GM21381 (cell line): ENCODE results near the gene SELENOV.

Experiments
- ATAC-seq: cut with Tn5 transposase; IDR thresholded peaks from one replicate; pipeline ENCODE4 v1.9.1; 2021; ENCODE audit warnings: mild to moderate bottlenecking, moderate library complexity; ENCODE audit not compliant: unreplicated experiment

Gene SELENOV

DNA sequence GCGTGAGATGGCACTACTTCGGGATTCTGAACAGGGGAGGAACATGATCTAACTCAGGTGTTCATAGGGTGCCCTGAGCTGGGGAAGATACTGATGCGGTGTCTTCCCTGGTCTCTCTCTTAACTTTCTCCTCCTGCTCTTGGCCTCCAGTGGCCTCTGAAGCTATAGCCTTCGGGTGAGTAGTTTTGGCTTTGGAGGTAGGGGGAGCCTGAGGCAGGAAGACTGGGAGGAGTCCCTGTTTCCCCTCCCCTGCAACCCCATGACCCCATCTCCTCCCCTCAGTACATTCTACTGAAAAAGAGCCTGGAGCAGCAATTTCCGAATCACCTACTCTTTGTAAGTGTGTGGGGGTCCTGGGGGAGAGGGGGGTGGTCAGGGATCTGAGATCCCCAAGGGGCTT is 3.5 kb downstream of the SELENOV start:
- no peak for ATAC-seq

DNA sequence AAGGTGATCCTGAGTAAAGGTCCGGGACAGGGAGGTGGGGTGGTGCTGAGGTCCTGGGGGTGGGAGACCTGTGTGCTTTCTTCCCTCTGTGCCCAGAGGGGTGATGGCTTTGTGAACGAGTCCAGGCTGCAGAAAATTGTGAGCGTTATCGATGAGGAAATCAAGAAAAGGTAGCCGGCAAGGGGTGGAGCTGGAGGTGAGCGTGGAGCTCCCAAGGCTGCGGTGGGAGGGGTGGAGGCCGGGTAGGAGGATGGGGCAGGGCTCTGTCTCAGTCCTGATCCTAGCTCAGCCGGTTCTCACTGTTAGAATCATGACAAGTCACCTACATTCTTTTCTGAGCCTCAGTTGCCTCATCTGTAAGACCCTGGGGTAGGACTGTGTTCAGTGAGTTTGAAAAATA is 4.0 kb downstream of the SELENOV start:
- ATAC-seq = no peak

DNA sequence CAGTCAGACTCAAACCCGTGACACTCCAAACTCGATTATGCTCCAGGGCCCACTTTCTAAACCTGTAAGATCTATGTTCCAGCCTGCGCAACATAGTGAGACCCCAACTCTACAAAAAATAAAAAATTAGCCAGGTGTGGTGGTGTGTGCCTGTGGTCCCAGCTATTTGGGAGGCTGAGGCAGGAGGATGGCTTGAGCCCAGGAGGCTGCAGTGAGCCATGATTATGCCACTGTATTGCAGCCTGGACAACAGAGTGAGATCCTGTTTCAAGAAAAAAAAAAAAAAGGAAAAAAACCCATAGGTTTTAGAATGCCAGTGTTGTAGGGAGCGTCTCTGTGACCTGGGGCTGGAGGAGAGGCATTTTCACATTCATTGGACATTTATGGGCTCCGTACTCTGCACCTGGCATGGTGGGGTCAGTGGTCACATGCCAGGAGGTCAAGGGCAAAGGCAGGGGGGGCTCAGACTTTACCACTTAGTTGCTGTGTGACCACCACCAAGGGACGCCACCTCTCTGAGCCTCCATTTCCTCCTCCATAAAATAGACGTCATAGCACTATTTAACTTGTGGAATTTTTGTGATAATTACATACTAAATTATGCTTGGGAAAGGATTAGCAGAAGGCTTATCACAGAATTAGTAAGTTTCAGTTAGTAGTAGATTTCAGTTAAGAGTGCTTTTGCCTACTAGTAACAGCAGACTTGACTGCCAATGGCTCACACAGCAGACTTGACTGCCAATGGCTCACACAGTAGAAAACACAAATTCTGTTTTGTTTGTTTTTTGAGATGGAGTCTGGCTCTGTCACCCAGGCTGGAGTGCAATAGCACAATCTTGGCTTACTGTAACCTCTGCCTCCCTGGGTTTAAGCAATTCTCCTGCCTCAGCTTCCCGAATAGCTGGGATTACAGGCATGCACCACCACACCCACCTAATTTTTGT is 5.9 kb downstream of the SELENOV start:
- ATAC-seq = no peak

DNA sequence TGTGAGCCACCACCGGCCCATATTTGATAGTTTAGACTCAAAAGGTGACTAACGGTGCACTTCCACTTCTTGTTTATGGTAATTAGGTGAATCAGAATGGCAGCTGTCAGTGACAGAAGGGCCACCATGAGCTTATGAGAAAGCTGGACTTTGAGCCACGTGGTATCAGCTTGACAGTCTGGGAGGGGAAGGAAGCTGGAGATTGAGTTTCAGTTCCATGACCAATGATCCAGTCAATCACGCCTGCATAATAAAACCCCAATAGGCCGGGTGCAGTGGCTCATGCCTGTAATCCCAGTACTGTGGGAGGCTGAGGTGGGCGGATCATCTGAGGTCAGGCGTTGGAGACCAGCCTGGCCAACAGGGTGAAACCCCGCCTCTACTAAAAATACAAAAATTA is 9.6 kb downstream of the SELENOV start:
- no peak for ATAC-seq

GRCh38 chr19:39525205-39525604 is 10.3 kb downstream of the SELENOV start:
- no peak for ATAC-seq

DNA sequence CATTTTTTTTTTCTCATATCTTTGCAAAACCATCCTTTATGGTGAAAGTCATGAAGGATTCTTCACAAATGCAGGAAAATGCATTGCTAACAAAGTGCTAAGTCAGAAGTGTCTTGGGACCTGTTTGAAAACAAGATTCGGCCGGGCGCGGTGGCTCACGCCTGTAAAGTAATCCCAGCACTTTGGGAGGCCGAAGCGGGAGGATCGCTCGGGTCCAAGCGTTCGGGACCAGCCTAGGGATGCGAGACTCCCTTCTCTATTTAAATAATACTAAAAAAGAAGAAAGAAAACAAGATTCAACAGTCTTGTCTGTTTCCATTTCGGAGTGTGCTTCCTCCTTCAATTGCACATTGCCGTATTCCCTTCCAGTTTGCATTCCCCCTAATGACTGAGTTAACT is 16.9 kb downstream of the SELENOV start:
- no peak for ATAC-seq

- peak; percentile 82 for ATAC-seq
Observed at GRCh38 chr19:39532233-39533002, 17.5 kb downstream of the SELENOV start, which contains the start of gene EID2B. Gene EID2B, minus strand, starts transcription at chr19:39532852. Its CDS starts 50 bp downstream, at chr19:39532802.

GRCh38 chr19:39533003-39533512 is 18.1 kb downstream of the SELENOV start:
- no peak for ATAC-seq

DNA sequence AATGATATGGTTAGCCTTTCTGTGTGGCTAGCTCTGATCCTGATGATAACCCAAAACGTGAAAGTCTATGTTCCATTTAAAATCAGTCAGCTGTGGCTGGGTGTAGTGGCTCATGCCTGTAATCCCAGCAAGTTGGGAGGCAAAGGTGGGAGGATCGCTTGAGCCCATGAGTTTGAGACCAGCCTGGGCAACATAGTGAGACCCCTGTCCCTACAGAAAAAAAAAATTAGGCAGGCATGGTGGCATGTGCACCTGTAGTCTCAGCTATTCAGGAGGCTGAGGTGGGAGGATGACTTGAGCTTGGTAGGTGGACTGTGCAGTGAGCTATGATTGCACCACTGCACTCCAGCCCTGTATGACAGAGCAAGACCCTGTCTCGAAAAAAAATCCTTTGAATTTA is 18.9 kb downstream of the SELENOV start:
- ATAC-seq = no peak

- ATAC-seq = no peak
Observed at GRCh38 chr19:39539165-39539517, 24.2 kb downstream of the SELENOV start.

DNA sequence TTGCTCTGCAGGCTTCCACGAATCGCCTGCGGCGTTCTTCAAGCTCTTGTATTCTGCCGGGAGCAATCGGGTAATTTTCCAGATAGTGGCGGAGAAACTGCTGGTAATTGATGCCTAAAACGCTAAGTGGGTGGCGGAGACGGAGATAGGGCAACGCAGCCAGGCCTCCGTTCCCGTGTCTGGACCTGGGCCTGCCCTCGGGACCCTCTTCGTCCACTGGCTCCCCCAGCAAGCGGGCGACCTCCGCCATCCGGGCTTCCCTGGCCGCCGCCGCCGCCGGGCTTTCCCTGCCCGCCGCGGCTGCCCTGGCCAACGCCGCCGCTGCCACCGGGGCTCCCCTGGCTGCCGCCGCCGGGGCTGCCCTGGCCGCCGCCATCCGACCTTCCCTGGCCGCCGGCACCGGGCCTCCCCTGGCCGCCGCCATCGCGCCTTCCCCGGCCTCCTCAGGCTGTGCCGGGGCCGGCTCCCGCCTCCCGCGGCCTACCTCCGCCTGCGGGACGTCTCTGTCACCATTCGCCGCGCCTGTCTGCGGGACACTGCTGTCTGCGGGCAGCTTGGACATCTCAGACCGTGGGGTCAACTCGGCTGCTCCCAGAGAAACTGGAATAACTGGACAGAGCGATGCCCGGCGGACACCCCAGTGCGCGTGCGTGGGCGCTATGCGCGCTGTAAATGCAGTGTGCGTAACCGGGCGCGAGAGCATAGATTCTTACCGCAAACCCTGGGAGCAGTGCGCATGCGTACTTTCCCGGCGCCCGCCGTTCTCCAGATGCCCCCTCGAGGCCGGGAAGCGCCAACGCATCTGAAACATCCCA is 24.8 kb downstream of the SELENOV start, which contains the start of gene EID2:
TSS of gene EID2 (minus strand) at position 644 of the 815 bp plus-strand sequence. CDS start at position 562, 82 bp downstream.
- peak; percentile 89 for ATAC-seq

- ATAC-seq = no peak
Observed at GRCh38 chr19:39540333-39540673, 25.4 kb downstream of the SELENOV start.

DNA sequence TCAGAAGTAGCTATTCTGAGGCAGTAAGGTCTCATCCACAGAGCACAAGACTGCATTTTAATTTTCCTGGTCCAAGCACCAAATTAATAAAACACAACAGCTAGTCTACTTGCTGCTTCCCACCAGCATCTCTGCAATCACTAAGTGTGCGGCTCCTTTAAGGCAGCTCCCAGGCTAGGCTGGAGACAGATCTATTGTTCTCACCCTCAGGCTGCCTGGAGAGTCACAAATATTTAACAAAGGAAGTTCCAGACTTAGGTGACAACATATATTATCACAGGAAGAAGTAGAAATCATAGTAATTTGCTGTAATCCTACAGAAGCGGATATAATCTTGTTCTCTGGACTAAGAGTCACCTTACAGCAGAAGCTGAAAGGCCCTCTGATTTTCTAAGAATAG is 27.3 kb downstream of the SELENOV start:
- ATAC-seq = no peak

- ATAC-seq = no peak
Observed at GRCh38 chr19:39543477-39543857, 28.5 kb downstream of the SELENOV start.

GRCh38 chr19:39544226-39544903 is 29.4 kb downstream of the SELENOV start:
- no peak for ATAC-seq

DNA sequence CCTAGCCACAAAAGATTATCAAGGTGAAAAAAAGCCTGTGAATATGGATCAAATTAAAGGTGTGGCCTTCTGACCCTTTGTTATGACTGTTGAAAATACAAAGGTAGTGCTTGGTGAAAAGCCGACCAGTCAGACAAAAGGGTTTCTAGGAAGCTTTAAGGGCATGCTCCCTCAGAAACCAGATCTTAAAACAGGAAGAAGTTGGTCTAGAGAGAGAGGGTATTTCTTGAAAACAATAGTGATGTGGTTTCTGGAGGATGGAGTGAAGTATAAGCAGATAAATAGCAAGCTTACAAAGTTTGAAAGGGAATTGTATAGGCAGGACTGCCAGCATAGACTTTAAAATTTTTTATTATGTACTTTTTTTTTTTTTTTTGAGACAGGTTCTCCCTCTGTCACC is 30.0 kb downstream of the SELENOV start:
- no peak for ATAC-seq

- ATAC-seq = no peak
Observed at GRCh38 chr19:39546599-39546998, 31.7 kb downstream of the SELENOV start.

DNA sequence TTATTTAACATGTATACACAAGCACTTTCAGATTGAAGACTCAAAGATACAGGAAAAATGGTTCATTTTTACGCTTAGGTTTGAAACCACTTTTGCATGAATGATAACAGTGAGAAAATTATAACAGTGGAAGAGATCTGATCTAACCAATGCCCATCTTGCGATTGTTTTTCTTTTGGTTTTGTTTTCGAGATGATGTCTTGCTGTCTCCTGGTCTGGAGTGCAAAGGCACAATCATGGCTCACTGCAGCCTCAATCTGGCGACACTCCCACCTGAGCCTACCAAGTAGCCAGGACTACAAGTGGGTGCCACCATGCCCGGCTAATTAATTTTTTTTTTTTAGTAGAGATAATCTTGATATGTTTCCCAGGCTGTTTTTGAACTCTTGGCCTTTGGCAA is 35.3 kb downstream of the SELENOV start:
- no peak for ATAC-seq

DNA sequence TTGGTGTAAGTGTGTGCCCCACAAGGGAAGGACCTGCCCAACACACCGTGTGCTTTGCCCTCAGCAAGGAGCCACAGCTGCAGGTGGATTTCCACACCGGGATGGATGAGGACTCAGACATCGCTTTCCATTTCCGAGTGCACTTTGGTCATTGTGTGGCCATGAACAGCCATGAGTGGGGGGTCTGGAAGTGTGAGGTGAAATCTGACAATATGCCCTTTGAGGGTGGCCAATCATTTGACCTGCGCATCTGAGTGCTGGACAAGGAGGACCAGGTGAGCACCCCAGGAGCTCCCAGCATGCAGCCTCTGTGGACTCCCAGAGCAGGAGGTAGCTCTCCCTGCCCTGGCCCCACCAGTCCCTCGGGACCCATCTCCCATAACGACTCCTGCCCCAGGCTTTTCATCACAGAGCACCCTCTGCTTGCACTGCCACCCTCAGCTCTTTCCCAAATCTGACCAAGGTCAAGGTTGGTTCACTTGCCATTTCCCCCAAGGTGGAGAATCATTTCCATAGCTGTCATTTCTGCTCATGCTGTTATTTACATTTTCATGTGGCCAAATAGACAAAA is 38.2 kb downstream of the SELENOV start:
- no peak for ATAC-seq

DNA sequence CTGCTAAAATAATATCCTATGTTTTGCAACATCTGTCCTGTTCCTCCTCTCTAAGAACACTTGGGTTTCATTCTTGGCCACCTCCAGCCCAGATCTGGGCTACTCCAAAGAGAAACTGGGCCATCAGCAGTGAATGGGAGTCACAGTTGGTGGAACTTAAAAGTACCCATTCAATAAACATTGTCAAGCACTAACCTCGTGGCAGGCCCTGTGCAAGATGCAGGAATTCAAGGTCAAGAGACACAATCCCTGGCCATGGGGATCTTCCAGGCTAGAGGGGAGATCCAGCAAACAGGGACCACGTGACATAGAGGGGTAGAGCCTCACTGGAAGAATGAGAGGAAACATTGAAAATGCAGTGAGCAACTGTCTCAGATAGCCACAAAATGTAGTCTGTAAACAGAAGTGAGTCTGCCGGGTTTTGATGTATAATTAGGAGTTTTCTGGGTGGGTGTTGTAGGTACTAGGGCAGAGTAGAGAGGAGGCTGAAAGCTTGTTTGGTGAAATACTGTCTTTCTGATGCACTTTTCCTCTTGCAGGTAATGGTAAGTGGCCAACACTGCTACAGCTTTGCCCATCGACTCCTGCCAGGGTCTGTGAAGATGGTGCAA is 39.9 kb downstream of the SELENOV start:
- no peak for ATAC-seq
